KMS-11 (cell line): Measurements from ENCODE around the gene CMSS1.

ENCODE experiments used
- H2AFZ ChIP-seq: fragments of 200-600 bp; sonication (generic); 2 replicates; pipeline ENCODE4 v1.6.1; 2016; ENCODE audit warnings: antibody characterized with exemption, mixed run types, low read depth
- H3K27ac ChIP-seq: fragments of 200-600 bp; sonication (generic); 2 replicates; pipeline ENCODE4 v1.6.1; 2016; ENCODE audit warnings: mild to moderate bottlenecking, mixed run types
- H3K27me3 ChIP-seq: fragments of 200-600 bp; sonication (generic); 2 replicates; pipeline ENCODE4 v1.6.1; 2017; ENCODE audit warnings: mild to moderate bottlenecking, low read depth, mixed run types, moderate library complexity; ENCODE audit not compliant: insufficient read depth
- H3K36me3 ChIP-seq: fragments of 200-600 bp; sonication (generic); 2 replicates; pipeline ENCODE4 v1.6.1; 2017; ENCODE audit warnings: mild to moderate bottlenecking, mixed run types; ENCODE audit not compliant: insufficient read depth
- H3K4me1 ChIP-seq: fragments of 200-600 bp; sonication (generic); 2 replicates; pipeline ENCODE4 v1.6.1; 2016; ENCODE audit warnings: mild to moderate bottlenecking, low read depth, mixed run types; ENCODE audit not compliant: poor library complexity, severe bottlenecking
- H3K4me2 ChIP-seq: fragments of 200-600 bp; sonication (generic); 2 replicates; pipeline ENCODE4 v1.7.0; 2016; ENCODE audit warnings: mild to moderate bottlenecking, mixed run types
- H3K4me3 ChIP-seq: fragments of 200-600 bp; sonication (generic); IDR thresholded peaks from 2 replicates; pipeline ENCODE4 v1.6.1; 2017; ENCODE audit warnings: low read depth, low read length, mixed read lengths; ENCODE audit not compliant: insufficient read depth
- H3K79me2 ChIP-seq: fragments of 200-600 bp; sonication (generic); 2 replicates; pipeline ENCODE4 v1.6.1; 2016; ENCODE audit warnings: low read depth, mixed run types; ENCODE audit not compliant: insufficient read depth
- H3K9ac ChIP-seq: fragments of 200-600 bp; sonication (generic); 2 replicates; pipeline ENCODE4 v1.6.1; 2016; ENCODE audit warnings: mild to moderate bottlenecking, mixed run types
- H4K20me1 ChIP-seq: fragments of 200-600 bp; sonication (generic); 2 replicates; pipeline ENCODE4 v1.6.1; 2016; ENCODE audit warnings: mild to moderate bottlenecking, mixed run types; ENCODE audit not compliant: insufficient read depth
- CTCF ChIP-seq: fragments of 200-600 bp; sonication (generic); conservative IDR thresholded peaks from 2 replicates; pipeline ENCODE4 v1.6.1; 2017; ENCODE audit warnings: low read depth, mild to moderate bottlenecking, antibody characterized with exemption, low read length, moderate library complexity, mixed read lengths

The CMSS1 gene

GRCh38 chr3:100023595-100023994 lies 205.9 kb downstream of the CMSS1 start:
- no peak overlapping the region for H3K4me3 ChIP-seq
- H3K4me2 ChIP-seq, result no peak overlapping the region
- no peak overlapping the region for H3K27ac ChIP-seq
- H3K4me1 ChIP-seq, result no peaks in the 10 kb centered on the region
- H3K79me2 ChIP-seq, result no peaks in the 10 kb centered on the region
- H3K36me3 ChIP-seq, result no peaks in the 10 kb centered on the region
- H4K20me1 ChIP-seq, result no peaks in the 10 kb centered on the region
- H3K27me3 ChIP-seq, result no peaks in the 10 kb centered on the region
- no peak overlapping the region for H3K9ac ChIP-seq
- no peak overlapping the region for H2AFZ ChIP-seq
- no peak for TF ChIP-seq CTCF

DNA sequence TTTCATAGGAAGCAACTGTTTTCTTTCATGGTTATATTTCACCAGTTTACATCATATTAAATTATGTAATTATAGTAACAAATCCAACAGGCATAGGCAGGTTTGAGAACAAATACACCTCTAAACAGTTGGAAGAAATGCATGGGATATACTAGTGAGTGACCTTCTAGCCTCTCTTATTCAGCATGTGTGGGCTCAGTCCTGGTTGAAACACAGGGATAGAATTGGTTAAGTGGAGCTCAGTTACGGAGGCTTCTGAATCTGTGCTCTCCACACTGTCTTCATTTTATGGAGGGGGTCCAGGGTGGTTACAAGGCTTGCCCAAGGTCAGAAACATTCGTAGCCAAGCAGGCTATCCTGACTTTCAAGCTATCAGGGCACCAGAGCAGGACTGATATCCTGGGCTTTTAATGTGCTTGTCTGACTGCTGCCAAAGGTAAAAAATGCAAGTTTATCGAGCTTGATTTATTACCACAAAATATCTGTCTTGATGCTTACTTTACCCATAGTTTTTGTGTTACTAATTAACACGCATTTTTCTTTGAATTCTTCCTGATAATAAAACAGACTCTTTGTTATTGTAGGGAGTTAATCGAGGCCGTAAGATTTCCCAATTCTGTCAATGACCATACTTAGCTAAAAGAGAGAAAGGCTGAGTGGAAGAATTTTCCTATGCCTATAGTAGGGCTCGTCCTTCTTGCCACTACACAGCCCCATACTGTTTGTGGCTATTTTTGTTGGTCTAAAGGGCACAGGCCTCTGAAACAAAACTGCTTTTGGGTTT lies 207.1 kb downstream of the CMSS1 start:
- no peak overlapping the region for H3K27ac ChIP-seq
- no peak overlapping the region for H3K9ac ChIP-seq
- no peaks in the 10 kb centered on the region for H3K27me3 ChIP-seq
- H3K36me3 ChIP-seq, result no peaks in the 10 kb centered on the region
- H3K4me1 ChIP-seq, result no peaks in the 10 kb centered on the region
- H3K79me2 ChIP-seq, result no peaks in the 10 kb centered on the region
- H4K20me1 ChIP-seq, result no peaks in the 10 kb centered on the region
- no peak overlapping the region for H3K4me3 ChIP-seq
- no peak overlapping the region for H3K4me2 ChIP-seq
- no peak overlapping the region for H2AFZ ChIP-seq
- no peak for TF ChIP-seq CTCF

DNA sequence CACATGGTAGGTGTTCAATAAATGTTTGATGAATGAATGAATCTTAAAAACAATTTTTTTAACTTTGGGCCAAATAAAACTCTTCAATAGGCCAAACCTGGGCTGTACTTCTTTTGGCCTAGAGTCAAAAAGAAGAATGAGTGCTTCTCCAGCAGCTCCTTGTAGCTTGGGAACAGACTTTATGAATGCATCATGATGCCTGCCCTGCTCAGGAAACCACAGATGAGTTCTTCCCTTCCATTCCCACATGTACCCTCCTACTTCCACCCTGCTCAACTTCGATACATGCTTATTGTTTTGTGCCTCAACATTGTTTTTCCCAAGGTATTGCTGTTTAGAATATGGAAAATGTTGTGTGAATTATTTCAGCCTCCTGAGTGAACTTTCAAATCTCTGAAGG lies 209.7 kb downstream of the CMSS1 start:
- no peaks in the 10 kb centered on the region for H3K36me3 ChIP-seq
- TF ChIP-seq CTCF, result no peak
- no peak overlapping the region for H2AFZ ChIP-seq
- H3K4me3 ChIP-seq, result no peak overlapping the region
- H3K79me2 ChIP-seq, result no peaks in the 10 kb centered on the region
- no peaks in the 10 kb centered on the region for H4K20me1 ChIP-seq
- no peak overlapping the region for H3K27ac ChIP-seq
- H3K4me1 ChIP-seq, result peaks cover 5% of the 10 kb centered on the region
- H3K4me2 ChIP-seq, result no peak overlapping the region
- no peak overlapping the region for H3K9ac ChIP-seq
- no peaks in the 10 kb centered on the region for H3K27me3 ChIP-seq

DNA sequence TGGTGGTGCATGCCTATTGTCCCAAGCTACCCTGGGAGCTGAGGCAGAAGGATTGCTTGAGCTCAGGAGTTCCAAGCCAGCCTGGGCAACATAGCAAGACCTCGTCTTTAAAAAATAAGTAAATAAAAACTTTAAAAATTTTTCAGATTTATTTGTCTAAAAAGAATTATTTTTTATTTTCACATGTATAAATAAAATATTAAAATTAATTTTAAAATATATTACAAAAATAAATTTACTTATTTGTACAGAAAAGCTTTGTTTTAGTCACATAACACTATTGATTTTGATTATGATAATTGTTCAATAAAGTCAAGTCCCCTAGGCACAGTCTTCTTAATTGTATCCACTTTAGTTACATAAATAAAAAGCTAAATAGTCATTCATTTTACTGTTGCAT lies 211.4 kb downstream of the CMSS1 start:
- H3K9ac ChIP-seq, result no peak overlapping the region

More for the DNA sequence above, 211.4 kb downstream of the CMSS1 start:
- Histone ChIP-seq H3K27ac (no peak overlapping the region), H4K20me1 (no peaks in the 10 kb centered on the region), H3K4me3 (no peak overlapping the region), H3K4me1 (peaks cover 8% of the 10 kb centered on the region), H3K79me2 (no peaks in the 10 kb centered on the region), H3K4me2 (no peak overlapping the region), H2AFZ (no peak overlapping the region), H3K27me3 (no peaks in the 10 kb centered on the region), H3K36me3 (no peaks in the 10 kb centered on the region)
- TF ChIP-seq CTCF, result no peak
